HL-60 (cell line): ENCODE results near the gene TMEM50A.
"Not testable (repeated sequence)": the region's sequence is repeated elsewhere in the genome, so short reads cannot be mapped to it uniquely, and the experiment has no call there.

ENCODE experiments used
- DNase-seq, 2 experiments: peaks; one replicate each; pipeline ENCODE4 v3.0.0-alpha.2; 2010 to 2020; ENCODE audit warnings: low read depth in 1 of 2, low spot score in 1 of 2
- H3K27ac ChIP-seq: fragments of 250-450 bp; sonication (Bioruptor Pico); replicated peaks from 2 replicates; pipeline ENCODE4 v1.5.1; 2020; ENCODE audit warnings: mild to moderate bottlenecking, moderate library complexity
- H3K27me3 ChIP-seq: fragments of 250-450 bp; sonication (Bioruptor Pico); 2 replicates; pipeline ENCODE4 v1.5.1; 2021; ENCODE audit warnings: mild to moderate bottlenecking, moderate library complexity; ENCODE audit not compliant: insufficient read depth, poor library complexity, severe bottlenecking
- H3K4me3 ChIP-seq: replicated peaks from 2 replicates; pipeline ENCODE4 v1.5.1; 2011; ENCODE audit warnings: mild to moderate bottlenecking, control low read depth, low read length; ENCODE audit not compliant: insufficient read depth

Gene TMEM50A

GRCh38 chr1:25405731-25406305, 67.7 kb downstream of the TMEM50A start:
- H3K27me3 ChIP-seq, H3K27ac ChIP-seq, H3K4me3 ChIP-seq, DNase-seq: not testable (repeated sequence)

DNA sequence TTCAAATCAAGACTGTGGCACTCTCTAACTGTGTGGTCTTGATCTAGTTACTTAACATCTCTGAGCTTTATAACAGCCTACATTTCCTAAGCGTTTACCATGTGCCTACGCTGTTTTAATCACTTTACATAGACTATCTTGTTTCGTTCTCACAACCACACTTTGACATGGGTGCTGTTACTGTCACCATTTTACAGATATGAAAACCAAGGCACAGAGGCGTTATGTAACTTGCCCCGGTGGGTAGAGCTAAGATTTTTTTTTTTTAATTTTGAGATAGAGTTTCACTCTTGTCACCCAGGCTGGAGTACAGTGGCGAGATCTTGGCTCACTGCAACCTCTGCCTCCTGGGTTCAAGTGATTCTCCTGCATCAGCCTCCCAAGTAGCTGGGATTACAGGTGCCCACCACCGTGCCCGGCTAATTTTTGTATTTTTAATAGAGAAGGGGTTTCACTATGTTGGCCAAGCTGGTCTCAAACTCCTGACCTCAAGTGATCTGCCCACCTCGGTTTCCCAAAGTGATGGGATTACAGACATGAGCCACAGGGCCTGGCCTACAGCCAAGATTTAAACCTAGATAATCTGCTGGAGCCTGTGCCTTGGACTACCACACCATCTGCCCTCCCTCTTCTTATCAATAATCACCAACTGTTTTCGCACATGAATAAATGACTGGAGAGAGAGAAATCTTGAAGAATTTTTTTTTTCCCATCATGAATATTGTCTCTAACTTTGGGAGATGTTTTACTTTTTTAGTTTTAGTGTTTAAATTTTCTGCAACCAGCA, 71.7 kb downstream of the TMEM50A start:
- not testable (repeated sequence) for H3K4me3 ChIP-seq, DNase-seq, H3K27ac ChIP-seq, H3K27me3 ChIP-seq
